ES-I3 (cell line): ENCODE measurements around the gene PSORS1C2.

ENCODE experiments used
- H3K36me3 ChIP-seq: 2 replicates; pipeline ENCODE4 v1.6.1; 2013; ENCODE audit warnings: mild to moderate bottlenecking, low read length, control low read depth, moderate library complexity; ENCODE audit not compliant: insufficient read depth
- H3K4me1 ChIP-seq: 2 replicates; pipeline ENCODE4 v1.6.1; 2013; ENCODE audit warnings: mild to moderate bottlenecking, control low read depth, low read length; ENCODE audit not compliant: insufficient read depth
- H3K9ac ChIP-seq: 2 replicates; pipeline ENCODE4 v1.6.1; 2013; ENCODE audit warnings: low read depth, mild to moderate bottlenecking, low read length, moderate library complexity
- H3K9me3 ChIP-seq: 2 replicates; pipeline ENCODE4 v1.6.1; 2013; ENCODE audit warnings: mild to moderate bottlenecking, low read length, moderate library complexity; ENCODE audit not compliant: control insufficient read depth, insufficient read depth

The PSORS1C2 gene

GRCh38 chr6:31161216-31162126 lies 22.6 kb upstream of the PSORS1C2 start:
- peaks cover 22% of the 10 kb centered on the region for H3K4me1 ChIP-seq

DNA sequence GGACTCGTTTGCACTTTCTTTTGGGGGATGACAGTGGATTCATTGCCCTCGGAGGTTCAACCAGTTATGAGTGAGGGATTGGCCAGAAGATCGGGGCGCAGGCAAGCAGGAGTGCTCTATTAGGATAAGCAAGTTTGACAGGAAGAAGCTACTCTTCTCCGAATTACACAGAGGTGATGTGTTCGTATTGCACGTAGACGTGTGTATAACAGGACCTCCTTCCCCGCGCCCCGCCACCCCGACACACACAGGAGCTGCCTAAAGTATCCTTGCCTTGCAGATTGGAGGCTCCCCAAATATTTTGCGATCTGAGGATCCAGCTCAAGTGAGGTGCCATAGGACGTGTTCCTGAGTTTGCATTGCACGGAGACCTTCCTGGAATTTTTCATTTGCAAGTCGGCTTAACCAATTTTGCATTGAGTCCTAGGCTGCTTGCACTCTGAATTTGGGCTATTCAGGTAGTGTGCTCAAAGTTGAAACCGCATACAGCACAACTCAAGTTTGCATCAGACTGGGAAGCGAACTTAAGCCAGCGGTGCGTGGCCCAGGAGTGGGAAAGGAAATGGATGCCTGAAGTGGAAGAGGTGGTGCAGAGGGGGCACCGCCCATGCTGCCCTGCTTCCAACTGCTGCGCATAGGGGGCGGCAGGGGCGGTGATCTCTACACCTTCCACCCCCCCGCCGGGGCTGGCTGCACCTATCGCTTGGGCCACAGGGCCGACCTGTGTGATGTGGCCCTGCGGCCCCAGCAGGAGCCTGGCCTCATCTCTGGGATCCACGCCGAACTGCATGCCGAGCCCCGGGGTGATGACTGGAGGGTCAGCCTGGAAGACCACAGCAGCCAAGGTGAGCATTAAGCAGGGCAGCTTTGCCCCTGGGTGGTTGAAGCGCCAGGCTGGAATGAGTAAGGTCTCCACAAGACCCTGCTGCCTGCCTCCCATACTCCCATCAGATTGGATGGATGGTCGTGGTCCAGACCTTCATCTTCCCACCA lies 20.3 kb upstream of the PSORS1C2 start:
- Histone ChIP-seq H3K36me3 (peaks cover 18% of the 10 kb centered on the region; the same call in 1 of the 2 replicates), H3K9me3 (no peaks in the 10 kb centered on the region), H3K4me1 (peaks cover 19% of the 10 kb centered on the region), H3K9ac (peak overlapping the region; percentile 67)

More at GRCh38 chr6:31161216-31162126, 22.6 kb upstream of the PSORS1C2 start:
- peaks cover 18% of the 10 kb centered on the region; the same call in 1 of the 2 replicates for H3K36me3 ChIP-seq
- H3K9ac ChIP-seq, result no peak overlapping the region
- H3K9me3 ChIP-seq, result no peaks in the 10 kb centered on the region

GRCh38 chr6:31158140-31158862 lies 19.4 kb upstream of the PSORS1C2 start, which contains the start of gene TCF19:
Gene TCF19, plus strand, starts transcription at chr6:31158589. Its CDS starts 881 bp downstream, at chr6:31159470.
- Histone ChIP-seq H3K36me3 (peaks cover 14% of the 10 kb centered on the region; the same call in 1 of the 2 replicates), H3K9ac (peak within 1 kb of the TSS; percentile 67), H3K4me1 (peaks cover 19% of the 10 kb centered on the region), H3K9me3 (no peaks in the 10 kb centered on the region)

DNA sequence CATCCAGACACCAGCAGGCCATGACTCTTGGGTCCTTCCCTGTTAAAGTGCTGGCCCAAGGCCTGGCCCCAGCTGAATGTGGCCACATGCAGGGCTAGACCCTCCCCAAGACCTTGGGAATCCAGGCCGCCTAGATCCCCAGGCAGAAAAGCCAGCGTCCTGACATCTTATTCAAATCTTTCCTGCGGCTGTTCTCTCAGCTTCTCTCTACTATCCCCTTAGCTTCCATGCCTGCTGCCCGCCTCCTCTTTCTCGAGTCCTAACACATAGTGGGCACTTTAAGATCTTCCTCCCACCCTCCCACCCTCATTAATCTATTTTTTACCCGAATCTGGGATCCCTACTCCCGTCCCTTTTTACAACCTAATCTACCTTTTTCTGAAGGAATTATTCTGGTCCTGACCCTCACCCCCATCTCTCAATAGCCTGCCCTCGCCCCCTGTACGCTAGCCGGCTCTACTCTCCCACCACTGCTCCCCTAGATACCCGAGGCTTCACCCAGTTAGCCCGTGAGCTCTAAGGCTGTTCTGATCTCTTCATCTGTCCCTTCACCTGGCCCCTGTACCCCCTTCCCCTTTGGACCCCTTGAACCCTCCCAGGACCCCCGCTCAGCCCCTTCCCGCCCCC lies 18.8 kb upstream of the PSORS1C2 start, which contains the start of gene CCHCR1:
Gene CCHCR1 (minus strand): TSS at position 290 of the 627 bp plus-strand sequence. CDS start 202 bp downstream, at position 88.
- Histone ChIP-seq H3K9me3 (no peaks in the 10 kb centered on the region), H3K36me3 (peaks cover 9% of the 10 kb centered on the region; the same call in 1 of the 2 replicates), H3K4me1 (peaks cover 19% of the 10 kb centered on the region), H3K9ac (peak within 1 kb of the TSS; percentile 67)

GRCh38 chr6:31156641-31157040 lies 17.8 kb upstream of the PSORS1C2 start:
- peaks cover 10% of the 10 kb centered on the region; the same call in 1 of the 2 replicates for H3K4me1 ChIP-seq
- H3K36me3 ChIP-seq, result peaks cover 4% of the 10 kb centered on the region; the same call in 1 of the 2 replicates
- H3K9me3 ChIP-seq, result no peaks in the 10 kb centered on the region
- no peak overlapping the region for H3K9ac ChIP-seq

DNA sequence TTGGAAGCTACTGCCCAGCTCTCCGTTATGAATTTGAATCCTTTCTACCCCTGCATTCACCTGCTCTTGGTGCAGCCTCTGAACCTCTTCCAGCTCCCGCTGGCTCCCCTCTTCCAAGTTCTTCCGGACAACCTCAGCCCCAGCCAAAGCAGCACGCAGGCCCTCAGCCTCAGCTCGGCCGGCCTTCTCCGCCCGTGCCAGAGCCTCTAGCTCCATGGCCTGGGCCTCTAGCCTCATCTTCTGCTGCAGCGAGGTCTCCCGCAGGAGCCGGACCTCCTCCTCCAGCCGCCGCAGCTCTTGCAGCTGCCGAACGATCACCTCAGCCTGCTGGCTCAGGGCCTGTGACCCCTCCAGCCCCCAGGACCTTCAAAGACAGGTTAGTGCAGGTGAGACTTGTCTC lies 15.6 kb upstream of the PSORS1C2 start:
- Histone ChIP-seq H3K9me3 (no peaks in the 10 kb centered on the region), H3K9ac (no peak overlapping the region), H3K4me1 (0 out of 2 replicates have a peak, but pooled peaks cover 10% of the 10 kb centered on the region), H3K36me3 (peaks cover 4% of the 10 kb centered on the region)

DNA sequence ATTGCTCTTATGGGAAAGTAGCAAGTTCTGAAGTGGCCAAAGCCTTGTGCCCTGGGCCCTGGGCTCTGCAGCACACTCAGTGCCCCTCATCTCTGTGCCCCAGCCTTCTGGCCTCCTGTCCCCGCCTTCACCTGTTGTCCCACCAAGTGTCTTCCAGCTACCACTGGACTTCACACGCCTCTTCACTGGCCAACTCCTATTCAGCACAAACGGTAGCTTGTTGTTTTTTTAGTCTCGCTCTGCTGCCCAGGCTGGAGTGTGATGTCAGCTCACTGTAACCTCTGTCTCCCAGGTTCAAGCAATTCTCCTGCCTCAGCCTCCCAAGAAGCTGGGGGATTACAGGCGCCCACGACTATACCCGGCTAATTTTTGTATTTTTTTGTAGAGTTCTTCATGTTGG lies 13.9 kb upstream of the PSORS1C2 start:
- Histone ChIP-seq H3K9me3 (no peaks in the 10 kb centered on the region), H3K9ac (no peak overlapping the region), H3K4me1 (0 out of 2 replicates have a peak, but pooled peaks cover 10% of the 10 kb centered on the region), H3K36me3 (peaks cover 8% of the 10 kb centered on the region)

DNA sequence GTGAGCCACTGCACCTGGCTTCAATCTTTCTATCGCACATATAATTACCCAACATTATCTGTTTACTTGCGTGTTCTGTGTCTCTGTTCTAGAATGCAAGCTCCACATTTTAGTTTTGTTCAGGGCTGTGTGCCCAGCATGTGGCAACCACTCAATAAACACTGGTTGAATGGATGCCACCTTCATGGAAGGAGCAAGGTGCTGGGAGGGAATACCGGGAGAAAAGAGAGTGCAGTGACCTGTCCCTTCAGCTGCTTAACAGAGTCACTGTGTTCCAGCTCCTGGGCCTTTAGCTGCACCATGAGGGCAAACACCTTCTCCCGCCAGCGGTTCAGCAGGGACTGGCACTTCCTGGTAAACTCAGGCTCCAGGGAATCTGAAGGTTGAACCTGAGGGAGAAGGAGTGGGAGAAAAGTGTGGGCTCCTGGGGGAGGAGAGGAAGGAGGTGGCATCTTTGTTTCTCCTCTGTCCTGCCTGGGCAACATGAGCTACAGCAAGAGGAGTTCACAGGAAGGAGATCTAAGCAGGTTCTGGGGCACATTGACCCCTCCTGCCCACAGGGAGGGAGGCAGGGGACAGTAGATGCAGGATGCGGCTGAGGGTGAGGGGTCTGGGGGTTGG lies 11.1 kb upstream of the PSORS1C2 start:
- Histone ChIP-seq H3K9ac (no peak overlapping the region), H3K9me3 (no peaks in the 10 kb centered on the region), H3K36me3 (peaks cover 8% of the 10 kb centered on the region), H3K4me1 (no peaks in the 10 kb centered on the region)

GRCh38 chr6:31145386-31145785 lies 6.5 kb upstream of the PSORS1C2 start:
- H3K9ac ChIP-seq, result no peak overlapping the region
- H3K4me1 ChIP-seq, result peaks cover 18% of the 10 kb centered on the region
- peaks cover 3% of the 10 kb centered on the region; the same call in 1 of the 2 replicates for H3K36me3 ChIP-seq
- no peaks in the 10 kb centered on the region for H3K9me3 ChIP-seq

DNA sequence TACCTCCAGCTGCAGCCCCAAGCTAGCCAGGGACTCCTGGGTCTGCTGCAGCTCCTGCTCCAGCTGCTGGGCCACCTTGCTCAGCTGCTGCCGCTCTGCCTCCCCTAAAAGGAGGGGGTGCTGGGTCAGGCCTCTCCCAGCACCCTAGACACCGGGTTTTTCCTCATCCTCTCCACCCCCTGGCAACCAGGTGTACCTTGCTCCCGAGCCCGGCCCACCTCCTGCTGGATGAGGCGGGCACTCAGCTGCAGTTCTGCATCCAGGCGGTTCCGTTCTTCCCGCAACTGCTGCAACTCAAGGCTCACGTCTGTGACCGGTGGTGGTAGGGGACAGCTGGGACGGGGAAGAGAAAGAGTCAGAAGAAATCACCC lies 6.1 kb upstream of the PSORS1C2 start:
- Histone ChIP-seq H3K9ac (no peak overlapping the region), H3K9me3 (no peaks in the 10 kb centered on the region), H3K4me1 (peaks cover 18% of the 10 kb centered on the region), H3K36me3 (peaks cover 3% of the 10 kb centered on the region; the same call in 1 of the 2 replicates)

- no peaks in the 10 kb centered on the region for H3K9me3 ChIP-seq
- H3K4me1 ChIP-seq, result peaks cover 24% of the 10 kb centered on the region
- no peak overlapping the region for H3K9ac ChIP-seq
- peaks cover 3% of the 10 kb centered on the region; the same call in 1 of the 2 replicates for H3K36me3 ChIP-seq
These were observed 5.6 kb upstream of the PSORS1C2 start for GRCh38 chr6:31144296-31144969.

- Histone ChIP-seq H3K36me3 (peaks cover under 1% of the 10 kb centered on the region; the same call in 1 of the 2 replicates), H3K4me1 (peaks cover 32% of the 10 kb centered on the region), H3K9me3 (no peaks in the 10 kb centered on the region), H3K9ac (no peak overlapping the region)
These were observed 4.3 kb upstream of the PSORS1C2 start for GRCh38 chr6:31143148-31143547.
